GM20431 (cell line): ENCODE data around the gene MAPKBP1.
"Not testable (repeated sequence)": the region's sequence is repeated elsewhere in the genome, so short reads cannot be mapped to it uniquely, and the experiment has no call there.

Source experiments
- in situ Hi-C: fragments of 300-500 bp; cut with MseI, MboI; formaldehyde crosslinking; loops from one replicate; pipeline ENCODE4 v1.15.0; 2020; ENCODE audit warnings: low sequenced_read_pairs; ENCODE audit not compliant: unreplicated experiment

Gene MAPKBP1

GRCh38 chr15:41823502-41823901 is 49.2 kb downstream of the MAPKBP1 start:
- in situ Hi-C loops = no loop called here

DNA sequence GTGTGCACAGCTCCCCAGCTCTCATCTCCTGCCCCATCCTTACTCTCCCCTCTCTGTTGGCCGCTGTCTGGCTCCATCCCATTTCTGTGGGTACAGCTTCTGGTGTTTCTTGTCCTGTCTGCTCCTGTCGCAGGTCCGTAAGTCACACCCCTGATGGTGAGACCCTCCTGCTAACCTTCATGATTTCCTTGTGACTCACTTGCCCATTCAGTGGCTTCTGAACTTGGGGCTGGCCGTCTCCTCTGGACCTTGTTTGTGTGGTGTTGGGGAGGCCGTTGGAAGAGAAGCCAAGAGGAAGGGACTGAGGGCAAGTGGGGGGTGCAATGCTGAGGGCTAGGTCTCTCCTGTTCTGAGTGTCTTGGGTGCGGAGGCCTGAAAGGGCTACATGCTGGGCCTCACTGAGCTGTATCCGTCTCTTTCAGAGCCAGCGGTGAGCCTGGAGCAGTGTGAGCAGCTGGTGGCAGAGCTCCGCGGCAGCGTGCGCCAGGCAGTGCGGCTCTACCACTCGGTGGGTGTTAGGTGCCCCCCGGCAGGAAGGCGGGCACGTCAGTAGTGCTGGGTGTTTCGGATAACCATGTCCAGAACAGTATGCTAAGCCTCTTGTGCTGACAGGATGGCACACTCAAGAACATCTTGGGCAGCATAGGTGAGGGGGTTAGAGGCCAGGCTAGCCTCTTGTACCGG is 49.9 kb downstream of the MAPKBP1 start:
- in situ Hi-C loops = no loop called here

GRCh38 chr15:41825145-41825544 is 50.9 kb downstream of the MAPKBP1 start:
- in situ Hi-C loops = no loop called here

DNA sequence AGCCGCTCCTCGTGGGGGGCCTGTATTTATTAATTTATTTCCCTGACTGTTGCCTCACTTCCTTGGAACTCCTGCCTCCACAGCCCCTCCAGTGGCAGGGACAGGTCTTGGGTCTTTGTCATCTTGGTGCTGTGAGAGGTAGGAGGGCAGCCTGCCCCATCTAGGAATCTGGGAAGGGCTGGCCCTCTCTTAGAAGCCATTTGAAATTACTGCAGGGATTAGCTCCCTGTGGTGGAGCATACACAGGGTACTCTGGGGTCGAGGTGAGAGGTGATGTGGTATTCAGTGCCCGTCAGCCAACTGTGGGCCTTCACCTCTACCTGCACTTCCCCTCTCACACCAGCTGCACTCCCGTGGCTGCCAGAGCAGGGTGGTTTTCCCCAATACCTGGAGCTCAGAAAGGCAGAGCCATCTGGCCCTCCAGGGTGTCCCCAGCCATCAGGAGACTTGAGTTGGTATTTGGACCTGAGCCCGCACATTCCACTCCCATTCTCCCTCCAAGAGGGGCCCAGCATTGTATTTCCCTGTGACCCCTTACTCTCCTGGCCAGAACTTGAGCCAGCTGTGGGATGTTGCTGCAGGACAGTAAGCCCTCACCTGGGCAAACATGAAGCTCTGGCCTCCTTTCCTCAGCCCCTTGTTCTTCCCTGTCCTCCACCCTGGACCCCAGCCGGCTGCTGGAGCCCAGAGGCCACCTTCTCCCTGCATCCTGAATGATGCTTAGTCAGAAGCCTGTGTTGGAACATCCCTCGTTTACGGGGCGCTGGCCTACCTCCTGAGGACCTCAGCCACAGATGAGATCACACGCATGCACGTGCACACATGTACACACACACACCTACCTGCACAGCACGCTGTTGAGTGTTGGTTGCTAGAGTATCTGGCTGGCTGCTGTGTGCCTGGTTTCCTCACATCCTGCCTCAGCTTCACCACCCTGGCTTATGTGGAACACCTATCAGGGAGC is 51.6 kb downstream of the MAPKBP1 start:
- in situ Hi-C loops = no loop called here

DNA sequence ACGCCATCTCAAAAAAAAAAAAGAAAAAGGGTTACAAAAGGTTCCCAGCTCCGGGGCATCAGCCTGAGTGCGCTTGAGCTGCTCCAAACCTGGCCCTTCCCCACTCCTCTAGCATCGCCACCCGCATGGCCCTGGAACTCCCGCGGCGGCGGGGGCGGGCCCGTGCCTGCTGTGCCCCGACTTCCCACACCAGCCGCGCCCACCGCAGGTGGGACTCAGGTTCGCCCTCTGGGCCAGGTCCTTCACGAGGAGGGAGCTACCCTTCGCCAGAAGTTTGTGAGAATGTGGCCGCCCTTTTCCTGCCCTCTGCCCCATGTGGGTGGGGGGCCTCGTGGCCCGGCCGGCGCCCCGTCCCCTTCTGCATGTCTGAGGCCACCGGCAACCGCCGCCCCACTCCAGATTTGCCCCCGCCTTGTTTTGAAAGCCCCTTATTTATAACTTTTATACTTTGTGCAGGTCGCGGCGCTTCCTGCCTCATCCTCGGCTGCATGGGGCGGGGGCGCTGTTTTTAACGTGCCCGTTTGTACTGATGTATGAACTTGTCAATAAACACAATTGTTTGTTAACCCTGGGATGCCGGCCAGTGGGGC is 53.1 kb downstream of the MAPKBP1 start:
- in situ Hi-C loops = no loop called here

DNA sequence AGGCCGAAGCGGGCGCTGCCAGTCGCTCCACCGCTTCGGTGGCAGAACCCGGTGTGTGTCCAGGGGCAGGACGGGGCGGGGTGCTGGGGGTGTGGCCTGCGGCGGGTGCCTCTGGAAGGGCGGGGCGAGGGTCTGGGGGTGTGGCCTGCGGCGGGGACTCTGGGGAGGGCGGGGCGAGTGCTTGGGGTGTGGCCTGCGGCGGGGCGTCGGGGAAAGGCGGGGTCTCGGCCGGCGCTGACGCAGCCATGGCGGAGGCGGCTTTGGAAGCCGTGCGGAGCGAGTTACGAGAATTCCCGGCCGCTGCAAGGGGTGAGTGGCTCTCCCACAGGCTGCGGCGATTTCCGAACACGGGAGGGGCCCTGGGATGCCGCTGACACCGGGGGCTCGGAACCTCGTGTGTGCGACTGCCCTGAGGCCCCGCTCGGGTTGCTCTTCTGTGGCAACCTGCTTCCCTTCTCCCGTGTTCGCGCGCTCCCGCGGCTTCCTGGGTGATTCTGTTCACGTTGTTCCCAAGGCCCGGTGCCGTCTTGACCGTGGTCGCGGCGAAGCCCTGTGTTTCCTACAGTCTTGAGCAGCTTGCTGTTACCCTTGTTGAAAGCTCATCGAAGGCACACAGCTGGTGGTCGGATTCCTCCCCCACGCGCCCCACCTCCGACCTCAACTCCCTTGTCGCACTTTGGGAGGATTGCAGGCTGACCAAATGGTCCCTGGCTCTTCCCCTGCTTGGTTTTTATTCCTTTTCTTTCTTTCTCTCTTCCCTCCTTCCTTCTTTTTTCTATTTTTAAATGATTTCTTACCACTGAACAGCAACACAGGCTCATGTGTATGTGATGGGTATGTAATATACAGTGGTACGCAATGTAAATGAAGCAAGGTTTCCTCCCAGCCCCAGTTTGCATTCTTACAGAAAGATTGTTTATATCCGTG is 53.9 kb downstream of the MAPKBP1 start, which contains the start of gene JMJD7:
Gene JMJD7, plus strand, starts transcription at position 213 of the 927 bp plus-strand sequence. Its CDS starts 33 bp downstream, at position 246.
- in situ Hi-C loops = no loop called here

GRCh38 chr15:41828807-41829141 is 54.5 kb downstream of the MAPKBP1 start:
- in situ Hi-C loops = no loop called here

DNA sequence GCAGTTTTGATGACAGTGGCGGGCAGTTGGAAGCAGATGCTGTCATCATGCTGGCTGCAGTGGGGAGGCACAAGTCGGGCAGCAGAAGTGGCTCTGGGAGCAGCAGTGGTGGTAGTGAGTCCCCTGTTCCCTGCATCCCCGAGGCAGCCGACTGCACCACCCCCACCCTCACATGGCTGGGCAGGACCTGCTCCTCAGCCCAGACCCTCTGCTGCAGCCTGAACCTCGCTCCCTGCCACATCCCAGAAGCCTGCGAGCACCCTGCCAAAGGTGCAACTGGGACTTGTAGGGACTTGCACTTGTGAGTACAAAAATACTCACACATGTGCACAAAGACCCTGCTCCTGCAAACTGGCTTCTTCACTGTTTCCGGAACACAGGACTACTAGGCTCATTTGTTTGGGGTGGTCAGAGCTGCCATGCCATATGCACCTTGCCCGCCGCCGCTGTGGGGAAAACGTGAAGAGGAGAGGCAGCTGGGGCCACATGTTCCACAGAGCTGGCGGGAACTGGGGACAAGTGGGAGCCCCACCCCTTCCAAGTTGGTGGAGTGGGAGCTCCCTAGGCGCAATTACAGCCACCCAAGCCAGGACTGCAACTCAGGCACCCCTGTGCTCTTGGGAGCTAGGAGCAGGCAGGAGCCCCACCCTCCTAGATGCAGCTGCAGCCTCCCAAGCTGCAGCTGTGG is 55.8 kb downstream of the MAPKBP1 start:
- in situ Hi-C loops = no loop called here

GRCh38 chr15:41831291-41831690 is 57.0 kb downstream of the MAPKBP1 start:
- in situ Hi-C loops = not testable (repeated sequence)

DNA sequence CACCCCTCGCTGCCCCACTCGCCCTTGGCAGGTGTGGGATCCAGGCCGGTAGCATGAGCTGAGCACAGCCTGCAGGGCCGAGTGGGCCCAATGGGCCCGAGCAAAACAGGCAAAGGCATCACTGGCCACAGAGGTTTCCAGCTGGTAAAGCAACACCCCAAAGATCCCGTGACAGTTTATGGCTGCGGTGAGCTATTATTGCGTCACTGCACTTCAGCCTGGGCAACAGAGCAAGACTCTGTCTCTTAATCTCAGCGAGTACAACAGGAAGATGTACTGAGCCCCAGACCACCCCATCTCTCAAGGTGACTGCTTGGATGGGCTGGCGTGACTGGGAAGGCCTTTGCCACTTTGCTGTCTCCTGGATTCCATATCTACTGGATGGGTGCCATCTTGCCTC is 57.9 kb downstream of the MAPKBP1 start:
- in situ Hi-C loops = no loop called here

GRCh38 chr15:41832875-41833274 is 58.6 kb downstream of the MAPKBP1 start:
- in situ Hi-C loops = no loop called here

DNA sequence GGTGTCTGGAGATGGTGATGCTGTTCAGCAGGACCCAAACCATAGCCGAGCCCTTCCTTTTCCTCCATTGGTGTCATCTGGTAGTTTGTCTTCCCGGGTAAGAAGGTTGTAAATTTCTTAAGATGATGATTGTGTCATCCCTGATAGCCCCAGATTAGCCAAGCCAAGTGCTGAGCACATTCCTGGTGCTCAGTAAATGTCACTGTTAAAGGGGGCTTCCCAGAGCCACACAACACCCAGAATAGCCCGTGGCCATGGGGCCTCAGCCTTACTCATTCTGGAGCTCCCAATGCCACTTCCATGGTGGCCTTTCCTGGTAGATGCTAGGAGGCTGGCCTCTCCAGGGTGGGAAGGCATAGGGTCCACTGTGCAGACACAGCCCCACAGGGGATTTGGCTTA is 59.8 kb downstream of the MAPKBP1 start:
- in situ Hi-C loops = no loop called here

- in situ Hi-C loops = no loop called here
Measured at GRCh38 chr15:41836073-41836472, 61.8 kb downstream of the MAPKBP1 start.

- in situ Hi-C loops = no loop called here
Measured at GRCh38 chr15:41836713-41837454, 62.6 kb downstream of the MAPKBP1 start.

- in situ Hi-C loops = no loop called here
Measured at GRCh38 chr15:41838400-41838897, 64.2 kb downstream of the MAPKBP1 start, which contains the start of gene PLA2G4B. Gene PLA2G4B (plus strand): TSS chr15:41838847. CDS start chr15:41838914, 67 bp downstream.

- in situ Hi-C loops = no loop called here
Measured at GRCh38 chr15:41839781-41840491, 65.7 kb downstream of the MAPKBP1 start.

DNA sequence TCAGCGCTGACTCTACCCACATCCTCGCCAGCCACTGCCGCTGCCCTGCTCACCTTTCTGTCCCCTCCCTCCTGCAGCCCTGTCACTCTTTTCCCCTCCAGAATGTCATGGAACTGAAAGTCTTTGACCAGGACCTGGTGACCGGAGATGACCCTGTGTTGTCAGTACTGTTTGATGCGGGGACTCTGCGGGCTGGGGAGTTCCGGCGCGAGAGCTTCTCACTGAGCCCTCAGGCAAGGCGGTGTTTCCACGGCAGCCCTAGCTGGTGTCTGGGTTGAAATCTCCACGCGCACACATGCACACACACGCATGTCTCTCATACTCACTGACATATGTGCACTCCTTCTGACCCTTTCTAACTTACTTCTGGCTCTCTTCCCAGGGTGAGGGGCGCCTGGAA is 66.4 kb downstream of the MAPKBP1 start:
- in situ Hi-C loops = no loop called here

DNA sequence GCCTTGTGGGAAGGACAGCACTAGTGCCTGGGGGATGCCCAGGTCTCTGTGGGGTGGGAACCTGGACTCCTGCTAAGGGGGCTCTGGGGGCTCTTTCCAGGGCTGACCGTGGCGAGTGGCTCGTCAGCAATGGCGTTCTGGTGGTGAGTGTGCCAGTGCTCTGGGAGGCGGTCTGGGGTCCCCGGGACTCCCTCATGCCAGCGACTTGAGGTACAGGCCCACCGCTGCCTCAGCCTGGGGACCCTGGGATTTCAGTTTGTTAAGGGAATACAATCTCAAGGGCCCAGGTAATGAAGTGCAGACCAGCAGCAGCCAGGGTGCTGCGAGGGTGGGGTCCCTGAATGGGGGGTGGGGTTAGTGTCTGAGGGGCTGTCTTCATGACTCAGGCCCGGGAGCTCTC is 66.8 kb downstream of the MAPKBP1 start:
- in situ Hi-C loops = no loop called here
